ENCODE results near the gene CDH4.

CDH4 gene

GRCh38 chr20:61303217-61303616 lies 51.2 kb downstream of the CDH4 start:
- TF ChIP-seq TAF1 (IDR thresholded peaks at IDR 0.05; ENCODE audit: borderline replicate concordance, insufficient read depth, low read length) = no peak
- TF ChIP-seq POLR2AphosphoS5 (IDR thresholded peaks at IDR 0.05; ENCODE audit: low read depth, low read length) = 0 out of 2 replicates have a peak, but pooled peaks have one; percentile 14

GRCh38 chr20:61303675-61304074 lies 51.6 kb downstream of the CDH4 start:
- TF ChIP-seq TAF1 (IDR thresholded peaks at IDR 0.05; ENCODE audit: borderline replicate concordance, insufficient read depth, low read length) (no peak), POLR2AphosphoS5 (IDR thresholded peaks at IDR 0.05; ENCODE audit: low read depth, low read length) (peak; percentile 5; the same call in 1 of the 2 replicates)

GRCh38 chr20:61304750-61305149 lies 52.7 kb downstream of the CDH4 start:
- no peak for TF ChIP-seq REST (IDR thresholded peaks at IDR 0.05; ENCODE audit: insufficient read depth in 1 of 2, low read depth in 2 of 2, low read length in 2 of 2)
- peak; percentile 27 for TF ChIP-seq FOXP2 (optimal IDR thresholded peaks at IDR 0.05; ENCODE audit: borderline replicate concordance, extremely low read depth, extremely low read length, insufficient read depth)

GRCh38 chr20:61306937-61307475 lies 54.9 kb downstream of the CDH4 start:
- no peak for TF ChIP-seq FOXP2 (optimal IDR thresholded peaks at IDR 0.05; ENCODE audit: borderline replicate concordance, extremely low read depth, extremely low read length, insufficient read depth)
- no peak for TF ChIP-seq SIN3A (IDR thresholded peaks at IDR 0.05; ENCODE audit: borderline replicate concordance, insufficient read depth, low read length)
- no peak for TF ChIP-seq POLR2AphosphoS5 (IDR thresholded peaks at IDR 0.05; ENCODE audit: low read depth, low read length)
- no peak for TF ChIP-seq TAF1 (IDR thresholded peaks at IDR 0.05; ENCODE audit: borderline replicate concordance, insufficient read depth, low read length)
- no peak for TF ChIP-seq REST (IDR thresholded peaks at IDR 0.05; ENCODE audit: insufficient read depth in 1 of 2, low read depth in 2 of 2, low read length in 2 of 2)

- TF ChIP-seq POLR2AphosphoS5 (IDR thresholded peaks at IDR 0.05; ENCODE audit: low read depth, low read length) (peak; percentile 64; the same call in 1 of the 2 replicates), TAF1 (IDR thresholded peaks at IDR 0.05; ENCODE audit: borderline replicate concordance, insufficient read depth, low read length) (no peak; the same call in 1 of the 2 replicates)
These were observed 55.8 kb downstream of the CDH4 start for GRCh38 chr20:61307686-61308476.

GRCh38 chr20:61308477-61308774 lies 56.4 kb downstream of the CDH4 start:
- TF ChIP-seq POLR2AphosphoS5 (IDR thresholded peaks at IDR 0.05; ENCODE audit: low read depth, low read length) (no peak; the same call in 1 of the 2 replicates), FOXP2 (optimal IDR thresholded peaks at IDR 0.05; ENCODE audit: borderline replicate concordance, extremely low read depth, extremely low read length, insufficient read depth) (no peak), SIN3A (IDR thresholded peaks at IDR 0.05; ENCODE audit: borderline replicate concordance, insufficient read depth, low read length) (no peak), REST (IDR thresholded peaks at IDR 0.05; ENCODE audit: insufficient read depth in 1 of 2, low read depth in 2 of 2, low read length in 2 of 2) (no peak), TAF1 (IDR thresholded peaks at IDR 0.05; ENCODE audit: borderline replicate concordance, insufficient read depth, low read length) (no peak)

- TF ChIP-seq TAF1 (IDR thresholded peaks at IDR 0.05; ENCODE audit: borderline replicate concordance, insufficient read depth, low read length) = no peak
- TF ChIP-seq POLR2AphosphoS5 (IDR thresholded peaks at IDR 0.05; ENCODE audit: low read depth, low read length) = no peak; the same call in 1 of the 2 replicates
- no peak for TF ChIP-seq SIN3A (IDR thresholded peaks at IDR 0.05; ENCODE audit: borderline replicate concordance, insufficient read depth, low read length)
- no peak for TF ChIP-seq FOXP2 (optimal IDR thresholded peaks at IDR 0.05; ENCODE audit: borderline replicate concordance, extremely low read depth, extremely low read length, insufficient read depth)
- TF ChIP-seq REST (IDR thresholded peaks at IDR 0.05; ENCODE audit: insufficient read depth in 1 of 2, low read depth in 2 of 2, low read length in 2 of 2) = no peak
These were observed 58.9 kb downstream of the CDH4 start for GRCh38 chr20:61310954-61311353.

All from PFSK-1 (cell line).